Natural killer cell (primary cell): ENCODE data around the gene H19. TPM values are rescaled to one million over a fixed set of nuclear protein-coding genes. Genes with fewer than 3 reads are reported as not detected.

ENCODE experiments used
- ATAC-seq, 3 donors: fragments of 150-1000 bp in 2 of 3; fragments of 200-7000 bp in 1 of 3; cut with Tn5 transposase; 1 replicate in 1 of 3; 2 replicates in 2 of 3; pipeline ENCODE4 v1.10.0; 2021; ENCODE audit warnings: mild to moderate bottlenecking in 2 of 3, moderate library complexity in 2 of 3
- DNase-seq, 2 donors: peaks; one replicate each; pipeline versions ENCODE4 v3.0.0 to v3.0.0-alpha.2; 2013 to 2021; ENCODE audit warnings: mixed read lengths in 1 of 2
- H3K27ac ChIP-seq: one replicate; pipeline ENCODE4 v1.5.1; 2013; ENCODE audit warnings: mild to moderate bottlenecking, low read length
- H3K27me3 ChIP-seq: one replicate; pipeline ENCODE4 v1.6.1; 2013; ENCODE audit warnings: low read length; ENCODE audit not compliant: control insufficient read depth, insufficient read depth
- H3K36me3 ChIP-seq: one replicate; pipeline ENCODE4 v1.6.1; 2013; ENCODE audit warnings: low read length; ENCODE audit not compliant: control insufficient read depth, insufficient read depth
- H3K4me1 ChIP-seq: one replicate; pipeline ENCODE4 v1.6.1; 2013; ENCODE audit warnings: low read length; ENCODE audit not compliant: control insufficient read depth, insufficient read depth
- H3K4me3 ChIP-seq: one replicate; pipeline ENCODE4 v1.5.1; 2013; ENCODE audit warnings: low read length
- H3K9me3 ChIP-seq: one replicate; pipeline ENCODE4 v1.6.1; 2013; ENCODE audit warnings: low read length; ENCODE audit not compliant: control insufficient read depth, insufficient read depth
- H3K27ac Mint-ChIP-seq, 2 donors: one replicate each; pipeline ENCODE4 v1.8.0; 2022; ENCODE audit warnings: mild to moderate bottlenecking in 2 of 2, mixed read lengths in 2 of 2, moderate library complexity in 1 of 2
- H3K27me3 Mint-ChIP-seq, 2 donors: one replicate each; pipeline ENCODE4 v1.8.0; 2022; ENCODE audit warnings: low read depth in 2 of 2, mixed read lengths in 2 of 2
- H3K36me3 Mint-ChIP-seq: one replicate; pipeline ENCODE4 v1.8.0; 2022; ENCODE audit warnings: mixed read lengths
- H3K4me1 Mint-ChIP-seq, 2 donors: one replicate each; pipeline ENCODE4 v1.8.0; 2022; ENCODE audit warnings: mixed read lengths in 2 of 2
- H3K4me3 Mint-ChIP-seq: one replicate; pipeline ENCODE4 v1.8.0; 2022; ENCODE audit warnings: mild to moderate bottlenecking, moderate library complexity, mixed read lengths
- H3K9me3 Mint-ChIP-seq, 2 donors: one replicate each; pipeline ENCODE4 v1.8.0; 2022; ENCODE audit warnings: mixed read lengths in 2 of 2
- CTCF ChIP-seq: fragments of 200-600 bp; IDR thresholded peaks from one replicate; pipeline ENCODE4 v1.8.0; 2022; ENCODE audit warnings: antibody characterized with exemption
- WGBS: methylation state at CpG from one replicate; pipeline ENCODE4 v1.1.7; 2013; ENCODE audit warnings: missing lambda C conversion rate; ENCODE audit not compliant: insufficient coverage; 5-methylcytosine and 5-hydroxymethylcytosine counted together
- intact Hi-C: fragments of 100-400 bp; cut with micrococcal nuclease; formaldehyde crosslinking; loops from one replicate; pipeline ENCODE4 v1.14.2; 2022
- total RNA-seq, 4 donors: library from RNA; stranded (reverse); fragments of 120-200 nt in 1 of 4; gene quantifications; one replicate each; pipeline versions ENCODE4 v1.2.3 to v1.2.4, GENCODE V29; 2013 to 2022

H19 gene
- total RNA-seq, 3 donors from 2014 or later (not counting 1 experiment from before 2014, with no cell fraction given) = not detected

GRCh38 chr11:1982873-1983600, 14.6 kb downstream of the H19 start:
- no peaks in the 10 kb centered on the region for H3K9me3 Mint-ChIP-seq
- Histone ChIP-seq H3K27me3 (no peaks in the 10 kb centered on the region), H3K4me1 (no peaks in the 10 kb centered on the region), H3K36me3 (no peaks in the 10 kb centered on the region), H3K9me3 (no peaks in the 10 kb centered on the region), H3K4me3 (no peak overlapping the region), H3K27ac (no peak overlapping the region)
- no peak for DNase-seq
- H3K4me1 Mint-ChIP-seq = no peaks in the 10 kb centered on the region
- no peak for TF ChIP-seq CTCF
- no peak overlapping the region for H3K4me3 Mint-ChIP-seq
- intact Hi-C loops = no loop called here
- H3K27ac Mint-ChIP-seq = no peak overlapping the region
- no peaks in the 10 kb centered on the region for H3K27me3 Mint-ChIP-seq
- WGBS = no CpG with 5 or more reads among the region's 26 CpGs
- no peaks in the 10 kb centered on the region for H3K36me3 Mint-ChIP-seq
- ATAC-seq = no peak

GRCh38 chr11:1979607-1980006, 18.0 kb downstream of the H19 start:
- no CpG with 5 or more reads among the region's 11 CpGs for WGBS
- intact Hi-C loops = no loop called here
- ATAC-seq = no peak

GRCh38 chr11:1978720-1979473, 18.7 kb downstream of the H19 start:
- Histone ChIP-seq H3K36me3 (no peaks in the 10 kb centered on the region), H3K27me3 (no peaks in the 10 kb centered on the region), H3K9me3 (no peaks in the 10 kb centered on the region), H3K27ac (no peak overlapping the region), H3K4me1 (no peaks in the 10 kb centered on the region), H3K4me3 (no peak overlapping the region)
- WGBS = no CpG with 5 or more reads among the region's 26 CpGs
- no peak overlapping the region for H3K27ac Mint-ChIP-seq
- DNase-seq (no peak), ATAC-seq (no peak)
- no peaks in the 10 kb centered on the region for H3K4me1 Mint-ChIP-seq
- H3K4me3 Mint-ChIP-seq = no peak overlapping the region
- H3K27me3 Mint-ChIP-seq = no peaks in the 10 kb centered on the region
- H3K9me3 Mint-ChIP-seq = no peaks in the 10 kb centered on the region
- intact Hi-C loops = no loop called here
- no peaks in the 10 kb centered on the region for H3K36me3 Mint-ChIP-seq
- TF ChIP-seq CTCF = no peak

More at GRCh38 chr11:1979607-1980006, 18.0 kb downstream of the H19 start:
- H3K4me3 Mint-ChIP-seq = no peak overlapping the region
- no peaks in the 10 kb centered on the region for H3K36me3 ChIP-seq
- no peak overlapping the region for H3K4me3 ChIP-seq
- no peaks in the 10 kb centered on the region for H3K27me3 Mint-ChIP-seq
- no peak overlapping the region for H3K27ac Mint-ChIP-seq
- no peak overlapping the region for H3K27ac ChIP-seq
- H3K27me3 ChIP-seq = no peaks in the 10 kb centered on the region
- H3K4me1 ChIP-seq = no peaks in the 10 kb centered on the region
- H3K4me1 Mint-ChIP-seq = no peaks in the 10 kb centered on the region
- TF ChIP-seq CTCF = no peak
- H3K36me3 Mint-ChIP-seq = no peaks in the 10 kb centered on the region
- DNase-seq = no peak
- H3K9me3 Mint-ChIP-seq = no peaks in the 10 kb centered on the region
- H3K9me3 ChIP-seq = no peaks in the 10 kb centered on the region
